Parathyroid adenoma (tissue), 2 donors: ENCODE data around the gene ZNF286A.
"Not testable (repeated sequence)": the region's sequence is repeated elsewhere in the genome, so short reads cannot be mapped to it uniquely, and the experiment has no call there.

Experiments
- H2AFZ ChIP-seq: fragments of 300-600 bp; sonication (generic); one replicate; pipeline ENCODE4 v1.7.0; 2017; ENCODE audit warnings: antibody characterized with exemption, mild to moderate bottlenecking
- H3K27ac ChIP-seq: fragments of 300-600 bp; sonication (generic); one replicate; pipeline ENCODE4 v1.7.0; 2017
- H3K27me3 ChIP-seq: fragments of 300-600 bp; sonication (generic); one replicate; pipeline ENCODE4 v1.7.0; 2017; ENCODE audit warnings: low read length; ENCODE audit not compliant: control insufficient read depth, insufficient read depth
- H3K36me3 ChIP-seq: fragments of 300-600 bp; sonication (generic); one replicate; pipeline ENCODE4 v1.7.0; 2017; ENCODE audit warnings: low read length; ENCODE audit not compliant: control insufficient read depth, insufficient read depth
- H3K4me1 ChIP-seq: fragments of 300-600 bp; sonication (generic); one replicate; pipeline ENCODE4 v1.7.0; 2017; ENCODE audit warnings: control low read depth
- H3K4me2 ChIP-seq: fragments of 300-600 bp; sonication (generic); one replicate; pipeline ENCODE4 v1.7.0; 2017; ENCODE audit warnings: low read length
- H3K4me3 ChIP-seq: fragments of 300-600 bp; sonication (generic); one replicate; pipeline ENCODE4 v1.7.0; 2017; ENCODE audit warnings: low read depth, low read length
- H3K79me2 ChIP-seq: fragments of 300-600 bp; sonication (generic); one replicate; pipeline ENCODE4 v1.7.0; 2017; ENCODE audit warnings: control low read depth
- H3K9ac ChIP-seq: fragments of 300-600 bp; sonication (generic); one replicate; pipeline ENCODE4 v1.7.0; 2017; ENCODE audit warnings: mild to moderate bottlenecking
- H3K9me3 ChIP-seq: fragments of 300-600 bp; sonication (generic); one replicate; pipeline ENCODE4 v1.7.0; 2017; ENCODE audit warnings: low read length; ENCODE audit not compliant: control insufficient read depth
- donor health status: primary hyperparathyroidism.

Gene ZNF286A

DNA sequence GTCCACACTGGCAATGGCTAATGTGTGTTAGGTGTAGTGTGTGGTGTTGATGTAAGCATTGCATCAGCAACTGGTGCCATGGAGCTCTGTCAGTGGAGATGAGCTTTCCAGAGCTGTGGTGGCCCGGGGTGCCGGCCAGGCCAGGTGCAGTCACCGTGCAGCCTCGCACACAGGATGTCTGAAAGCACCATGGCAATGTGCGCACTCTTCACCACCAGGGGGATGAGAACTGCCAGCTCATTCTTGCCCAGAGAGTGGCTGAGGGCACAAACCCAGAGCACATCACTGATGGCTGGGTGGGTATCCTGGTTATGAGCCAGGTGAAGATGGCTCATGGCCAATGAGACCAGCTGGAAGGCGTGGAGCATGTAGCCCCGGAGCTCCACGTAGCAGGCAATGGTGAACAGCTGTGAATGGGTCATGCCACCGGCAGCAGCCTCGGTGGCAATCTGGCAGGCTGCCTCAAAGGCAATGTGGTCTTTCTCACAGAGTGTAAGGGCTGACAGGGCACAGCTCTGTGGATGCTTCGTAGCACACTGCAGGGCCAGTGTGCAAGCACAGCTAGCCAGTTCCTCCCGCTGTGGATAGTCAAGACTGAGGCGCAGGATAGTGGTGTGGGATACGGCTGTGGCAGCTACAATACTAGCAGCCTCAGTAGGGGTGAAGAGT is 69.4 kb downstream of the ZNF286A start:
- not testable (repeated sequence) for H3K27ac ChIP-seq, H3K79me2 ChIP-seq, H3K9me3 ChIP-seq, H3K36me3 ChIP-seq, H3K9ac ChIP-seq, H3K4me2 ChIP-seq, H3K4me3 ChIP-seq, H2AFZ ChIP-seq, H3K4me1 ChIP-seq, H3K27me3 ChIP-seq
